Breast epithelium (tissue), 4 donors: ENCODE measurements around the gene LIPT2. TPM values are rescaled to one million over a fixed set of nuclear protein-coding genes. Genes with fewer than 3 reads are reported as not detected.

Experiments
- DNase-seq, 2 donors: peaks; one replicate each; pipeline ENCODE4 v3.0.0-alpha.2; 2019; ENCODE audit warnings: low spot score in 2 of 2
- H3K27ac ChIP-seq, 2 donors: fragments of 200-600 bp; sonication (generic) in 1 of 2; one replicate each; pipeline ENCODE4 v1.5.1; 2016 to 2019; ENCODE audit warnings: mild to moderate bottlenecking in 1 of 2
- H3K27me3 ChIP-seq, 2 donors: fragments of 200-600 bp; sonication (generic) in 1 of 2; one replicate each; pipeline versions ENCODE4 v1.5.1 to v1.6.0; 2017 to 2019; ENCODE audit warnings: control low read depth in 1 of 2, mild to moderate bottlenecking in 1 of 2
- H3K36me3 ChIP-seq: fragments of 200-600 bp; one replicate; pipeline ENCODE4 v1.5.1; 2019
- H3K4me1 ChIP-seq, 2 donors: fragments of 200-600 bp; sonication (generic); one replicate each; pipeline ENCODE4 v1.5.1; 2016 to 2019; ENCODE audit warnings: control low read depth in 1 of 2
- H3K4me3 ChIP-seq, 3 donors: fragments of 200-600 bp; sonication (generic); 1 replicate in 2 of 3; 2 replicates in 1 of 3; pipeline ENCODE4 v1.5.1; 2016 to 2019; ENCODE audit warnings: mild to moderate bottlenecking in 3 of 3, moderate library complexity in 2 of 3
- H3K9me3 ChIP-seq, 2 donors: fragments of 200-600 bp; sonication (generic) in 1 of 2; one replicate each; pipeline ENCODE4 v1.5.1; 2016 to 2019; ENCODE audit warnings: control low read depth in 1 of 2
- CTCF ChIP-seq, 3 donors: fragments of 450-650 bp; IDR thresholded peaks; one replicate each; pipeline ENCODE4 v1.5.1; 2016 to 2017; ENCODE audit warnings: antibody characterized with exemption in 3 of 3, mild to moderate bottlenecking in 3 of 3, moderate library complexity in 3 of 3
- POLR2A ChIP-seq: fragments of 450-650 bp; IDR thresholded peaks from one replicate; pipeline ENCODE4 v1.6.1; 2016; ENCODE audit warnings: antibody characterized with exemption, mild to moderate bottlenecking, moderate library complexity
- POLR2AphosphoS5 ChIP-seq, 3 donors: sonication (generic); formaldehyde crosslinking; IDR thresholded peaks; one replicate each; pipeline ENCODE4 v1.6.1; 2017; ENCODE audit warnings: antibody characterized with exemption in 3 of 3
- intact Hi-C: fragments of 100-400 bp; cut with DNase I; formaldehyde crosslinking; loops from one replicate; pipeline ENCODE4 v1.15.1; 2023; ENCODE audit warnings: low total_unique reads
- total RNA-seq, 3 donors: library from RNA; depleted of rRNA; stranded (reverse); fragments of >200 nt; gene quantifications; one replicate each; pipeline ENCODE4 v1.1.0, GENCODE V29; 2016

LIPT2 gene
- total RNA-seq, 3 donors from 2014 or later: 2.0 to 13.5 (median 9.8) TPM

DNA sequence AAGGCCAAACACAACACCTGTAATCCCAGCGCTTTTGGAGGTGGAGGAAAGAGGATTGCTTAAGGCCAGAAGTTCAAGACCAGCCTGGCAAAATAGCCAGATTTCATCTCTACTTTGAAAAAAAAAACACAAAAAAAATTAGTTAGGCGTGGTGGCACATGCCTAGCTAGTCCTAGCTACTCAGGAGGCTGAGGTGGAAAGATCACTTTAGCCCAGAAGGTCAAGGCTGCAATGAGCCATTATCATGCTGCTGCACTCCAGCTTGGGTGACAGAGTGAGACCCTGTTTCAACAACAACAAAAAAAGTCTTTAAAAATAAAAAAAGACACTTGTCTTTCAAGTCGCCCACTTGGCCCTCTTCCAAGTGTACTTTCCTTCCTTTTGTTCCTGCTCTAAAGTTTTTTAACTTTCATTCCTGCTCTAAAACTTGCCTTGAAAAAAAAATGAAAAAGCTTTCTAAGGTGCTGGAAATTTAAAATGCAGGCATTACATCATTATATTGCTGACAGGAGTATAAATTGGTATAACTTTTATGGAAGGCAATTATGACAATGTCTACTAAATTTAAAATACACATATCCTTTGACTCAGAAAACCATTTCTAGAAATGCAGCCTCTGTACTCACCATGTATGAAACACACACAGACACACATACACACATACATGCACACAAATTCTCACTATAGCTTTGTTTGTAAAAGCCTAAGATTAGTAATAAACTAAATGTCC lies 12.7 kb downstream of the LIPT2 start:
- intact Hi-C loops: no loop called here
- no peak for TF ChIP-seq POLR2AphosphoS5 (IDR thresholded peaks at IDR 0.05)
- no peak for TF ChIP-seq POLR2A
- TF ChIP-seq CTCF (IDR thresholded peaks at IDR 0.05): no peak
- Histone ChIP-seq H3K4me1 (no peaks in the 10 kb centered on the region), H3K36me3 (no peaks in the 10 kb centered on the region), H3K9me3 (no peaks in the 10 kb centered on the region), H3K27me3 (no peaks in the 10 kb centered on the region), H3K4me3 (no peak overlapping the region), H3K27ac (no peak overlapping the region)
- no peak for DNase-seq

DNA sequence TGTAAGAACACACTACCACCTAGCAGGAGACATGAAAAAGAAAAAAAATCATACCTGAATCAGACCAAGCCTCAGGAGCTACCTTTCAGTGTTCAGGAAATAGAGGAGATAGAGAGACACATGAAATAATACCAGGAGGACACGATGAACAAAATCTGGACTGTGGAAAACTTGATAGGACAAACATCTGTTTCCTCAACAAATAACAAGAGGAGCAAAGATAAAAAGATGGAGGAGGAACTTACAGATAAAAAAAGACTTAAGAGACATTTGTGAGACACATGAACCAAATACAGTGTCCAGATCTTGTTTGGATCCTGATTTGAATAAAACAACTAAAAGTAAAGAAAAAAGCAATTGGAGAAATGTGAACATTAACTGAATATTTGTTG lies 13.8 kb downstream of the LIPT2 start:
- intact Hi-C loops: no loop called here
- Histone ChIP-seq H3K36me3 (no peaks in the 10 kb centered on the region), H3K27ac (no peak overlapping the region), H3K9me3 (no peaks in the 10 kb centered on the region), H3K4me1 (no peaks in the 10 kb centered on the region), H3K4me3 (no peak overlapping the region), H3K27me3 (no peaks in the 10 kb centered on the region)
- TF ChIP-seq POLR2AphosphoS5 (IDR thresholded peaks at IDR 0.05): no peak
- no peak for TF ChIP-seq POLR2A
- no peak for TF ChIP-seq CTCF (IDR thresholded peaks at IDR 0.05)
- no peak for DNase-seq

- Histone ChIP-seq H3K4me3 (no peak overlapping the region), H3K36me3 (no peaks in the 10 kb centered on the region), H3K9me3 (no peaks in the 10 kb centered on the region), H3K4me1 (no peaks in the 10 kb centered on the region), H3K27me3 (no peaks in the 10 kb centered on the region), H3K27ac (no peak overlapping the region)
- intact Hi-C loops: no loop called here
- DNase-seq: no peak
- no peak for TF ChIP-seq POLR2A
- TF ChIP-seq POLR2AphosphoS5 (IDR thresholded peaks at IDR 0.05): no peak
- no peak for TF ChIP-seq CTCF (IDR thresholded peaks at IDR 0.05)
These were observed 14.4 kb downstream of the LIPT2 start for GRCh38 chr11:74478877-74479731.

DNA sequence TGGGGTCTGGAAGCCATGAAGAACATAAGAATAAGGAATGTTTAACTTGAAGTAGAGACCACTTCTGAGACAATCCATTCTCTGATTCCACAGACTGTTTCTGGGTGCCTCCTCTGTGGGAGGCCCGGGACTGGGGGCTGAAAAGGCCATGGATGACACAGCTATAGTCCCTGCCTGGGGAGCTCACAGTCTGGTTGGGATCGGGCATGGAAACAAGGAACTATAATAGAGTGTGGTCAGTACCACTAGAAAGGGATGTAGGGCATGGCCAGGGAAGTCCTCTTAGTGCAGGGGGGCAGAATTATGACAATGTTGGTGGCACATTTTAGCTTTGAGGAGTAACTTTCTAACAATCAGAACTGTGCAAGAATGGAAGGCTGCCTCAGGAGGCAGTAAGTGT lies 17.0 kb downstream of the LIPT2 start:
- Histone ChIP-seq H3K4me1 (no peaks in the 10 kb centered on the region), H3K27ac (no peak overlapping the region), H3K9me3 (no peaks in the 10 kb centered on the region), H3K36me3 (no peaks in the 10 kb centered on the region), H3K27me3 (no peaks in the 10 kb centered on the region), H3K4me3 (no peak overlapping the region)
- intact Hi-C loops: no loop called here
- no peak for DNase-seq
- TF ChIP-seq CTCF (IDR thresholded peaks at IDR 0.05) (no peak), POLR2AphosphoS5 (IDR thresholded peaks at IDR 0.05) (no peak), POLR2A (no peak)

- H3K27me3 ChIP-seq: no peaks in the 10 kb centered on the region
- no peak overlapping the region for H3K4me3 ChIP-seq
- no peak for DNase-seq
- H3K27ac ChIP-seq: no peak overlapping the region
- no peaks in the 10 kb centered on the region for H3K9me3 ChIP-seq
- no peak for TF ChIP-seq POLR2A
- TF ChIP-seq POLR2AphosphoS5 (IDR thresholded peaks at IDR 0.05): peak in 1 of 3 donors; percentile 38
- H3K4me1 ChIP-seq: no peaks in the 10 kb centered on the region
- H3K36me3 ChIP-seq: no peaks in the 10 kb centered on the region
- intact Hi-C loops: no loop called here
These were observed 19.2 kb downstream of the LIPT2 start for GRCh38 chr11:74474316-74474715.
